HG03025 (cell line): Measurements from ENCODE around the gene RPS14.
A peak's percentile ranks its signal among the peaks of the same experiment; 100 is the strongest.

Experiments used
- ATAC-seq: cut with Tn5 transposase; IDR thresholded peaks from one replicate; pipeline ENCODE4 v1.9.1; 2021; ENCODE audit warnings: mild to moderate bottlenecking, moderate library complexity; ENCODE audit not compliant: unreplicated experiment, low FRiP score

RPS14 gene

DNA sequence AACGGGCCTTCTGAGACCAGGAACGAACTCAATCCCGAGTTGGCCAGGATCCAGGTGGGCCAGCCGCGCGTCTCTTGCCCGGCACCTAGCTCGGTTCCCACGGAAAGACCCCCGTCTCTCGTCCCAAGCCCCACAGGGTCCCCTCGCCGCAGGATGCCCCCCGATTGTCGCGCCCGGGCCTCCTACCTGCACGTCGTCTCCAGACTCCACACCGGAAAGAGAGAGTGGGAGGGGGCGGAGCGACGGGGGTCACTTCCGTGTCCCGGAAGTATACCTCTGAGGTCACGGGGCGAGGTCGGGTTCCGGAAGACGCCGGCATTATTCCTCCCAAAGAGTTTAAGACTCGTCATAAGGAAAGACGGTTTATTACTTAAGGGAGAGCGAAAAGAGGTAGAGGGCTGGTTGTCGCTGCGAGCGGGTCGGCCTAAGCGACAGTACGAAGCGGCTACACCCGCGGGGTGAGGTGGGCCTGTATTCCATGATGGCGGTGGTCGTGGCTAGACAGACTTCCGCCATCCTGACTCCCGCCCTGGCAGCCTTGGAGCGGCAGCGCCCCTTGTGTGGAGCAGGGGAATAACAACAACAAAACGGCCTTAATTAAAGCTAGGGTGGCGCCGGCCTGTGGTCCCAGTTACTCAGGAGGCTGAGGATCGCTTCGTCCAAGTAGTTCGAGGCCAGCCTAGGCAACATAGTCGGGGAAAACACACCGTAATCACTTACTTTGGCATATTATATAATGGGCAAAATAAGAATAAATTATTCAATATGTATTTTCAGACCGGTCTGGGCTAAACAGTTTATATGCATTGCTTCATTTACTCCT lies at the start of gene RPS14:
Gene RPS14 (minus strand): TSS at position 223 of the 823 bp plus-strand sequence. CDS start 2,006 bp downstream, outside the sequence.
- peak; percentile 93 for ATAC-seq

DNA sequence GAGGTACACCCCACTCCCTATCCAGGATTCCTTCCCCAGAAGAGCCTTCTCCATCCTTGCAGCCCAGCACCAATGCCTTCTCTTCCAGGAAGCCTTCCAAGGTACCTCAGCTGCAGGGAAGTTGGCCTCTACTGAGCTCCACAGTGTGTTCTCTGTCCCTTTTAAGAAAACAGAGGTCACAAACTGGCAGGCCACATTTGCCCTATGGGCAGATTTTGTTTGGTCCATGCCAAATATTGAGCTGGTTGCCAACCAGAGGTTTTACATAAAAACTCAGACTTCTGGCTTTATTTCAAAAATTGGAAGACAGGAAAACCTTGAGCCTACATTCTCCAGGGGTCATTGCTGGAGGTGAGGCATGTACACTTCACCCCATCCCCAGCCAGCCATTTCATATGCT lies 49.4 kb upstream of the RPS14 start:
- ATAC-seq: no peak

DNA sequence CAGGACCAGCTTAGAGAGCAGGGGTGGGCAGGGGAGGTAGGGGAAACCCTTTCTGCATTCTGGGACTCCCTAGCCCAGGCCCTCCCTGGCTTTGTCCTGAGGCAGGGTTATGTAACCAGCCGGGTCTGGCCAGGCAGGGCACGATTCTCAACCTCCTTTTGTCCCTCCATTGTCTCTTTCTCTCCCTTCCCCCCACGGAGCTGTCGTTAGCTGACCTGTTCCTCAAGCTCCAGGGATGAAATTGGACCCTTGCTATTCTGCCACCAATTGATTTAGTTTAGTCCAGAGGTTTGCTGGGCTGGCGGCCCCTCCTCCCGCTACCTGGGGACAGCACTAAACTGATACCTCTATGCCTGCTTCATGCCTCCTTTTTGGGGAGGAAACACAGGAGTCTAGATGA lies 49.0 kb upstream of the RPS14 start:
- ATAC-seq: no peak

DNA sequence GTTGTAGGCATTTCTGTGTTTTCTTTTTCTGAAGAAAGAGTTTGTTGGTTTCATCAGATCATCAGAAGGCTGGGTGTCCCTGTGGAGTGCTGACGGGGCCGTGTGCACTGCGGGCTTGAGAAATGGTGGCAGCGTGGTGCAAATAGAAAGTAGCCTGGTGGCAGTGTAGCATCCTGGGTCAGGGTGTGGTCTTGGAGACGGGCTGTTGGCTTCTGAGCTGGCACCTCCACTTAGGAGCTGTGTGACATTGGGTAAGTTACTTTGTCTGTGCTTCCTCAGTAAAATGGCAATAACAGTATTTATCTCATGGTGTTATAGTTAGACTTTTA lies 48.4 kb upstream of the RPS14 start:
- ATAC-seq: no peak

DNA sequence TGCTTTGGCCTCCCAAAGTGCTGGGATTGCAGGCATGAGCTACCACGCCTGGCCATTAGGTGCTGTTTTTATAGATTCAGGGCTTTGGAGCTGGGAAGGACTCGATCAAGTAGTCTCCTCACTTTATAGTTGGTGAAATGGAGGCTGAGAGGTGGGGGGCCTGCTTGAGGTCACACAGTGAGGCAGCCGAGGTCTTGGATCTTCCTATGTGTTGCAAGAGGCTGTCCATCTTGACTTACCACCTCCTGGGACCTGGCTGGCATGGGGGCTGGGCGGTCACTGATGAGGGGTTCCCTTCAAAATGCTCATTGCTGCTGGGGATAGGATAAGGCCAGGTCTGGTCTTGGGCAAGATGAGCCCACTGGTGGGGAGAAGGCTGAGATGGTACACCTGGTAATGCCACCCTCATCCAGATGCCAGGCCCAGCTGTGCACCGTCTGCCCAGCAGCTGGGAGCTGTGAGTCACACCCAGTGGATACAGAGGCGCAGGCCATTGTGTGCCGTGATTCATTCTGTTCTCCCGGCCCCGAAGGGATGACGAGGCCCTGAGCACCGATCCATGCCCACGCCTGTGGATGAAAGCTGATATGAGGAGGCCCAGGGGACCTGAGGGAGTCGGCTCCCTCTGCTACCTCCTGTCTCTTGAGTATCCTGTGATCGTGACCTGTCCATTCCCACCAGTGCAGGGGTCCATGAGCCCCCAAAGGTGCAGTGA lies 47.9 kb upstream of the RPS14 start:
- no peak for ATAC-seq

DNA sequence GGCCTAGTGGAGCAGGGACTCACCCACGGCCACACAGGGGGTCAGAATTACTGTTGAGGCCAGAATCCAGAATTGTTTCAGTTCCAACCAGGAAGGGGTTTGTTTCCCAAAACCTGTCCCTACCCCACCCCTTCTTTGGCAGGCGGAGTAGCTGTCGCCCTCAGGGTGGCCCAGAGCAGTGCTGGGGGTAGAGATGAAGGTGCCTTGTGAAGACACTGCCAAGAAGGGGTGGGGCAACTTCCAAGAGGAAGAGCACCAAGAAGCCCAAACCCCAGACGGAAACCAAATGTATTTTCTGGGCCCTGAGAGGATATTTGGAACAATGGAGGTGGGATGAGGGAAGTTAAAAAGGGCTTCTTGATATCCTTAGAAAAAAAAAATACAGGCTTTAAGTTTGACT lies 47.0 kb upstream of the RPS14 start:
- ATAC-seq: no peak

DNA sequence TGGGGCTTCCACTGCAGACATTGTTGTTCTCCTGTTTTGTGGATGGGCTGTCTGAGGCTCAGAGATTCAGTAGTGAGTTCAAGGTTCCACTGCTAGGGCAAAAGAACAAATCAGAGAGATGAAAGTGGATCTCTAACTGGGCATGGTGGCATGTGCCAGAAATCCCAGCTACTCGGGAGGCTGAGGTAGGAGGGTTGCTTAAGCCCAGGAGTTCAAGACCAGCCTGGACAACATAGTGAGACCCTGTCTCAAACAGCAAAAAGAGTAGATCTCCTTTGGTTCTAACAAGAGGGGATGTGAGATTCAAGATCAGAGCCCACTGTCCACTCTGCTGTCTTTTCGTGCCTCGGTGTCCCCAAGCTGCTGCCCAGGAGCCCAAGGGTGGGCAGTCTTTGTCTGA lies 46.6 kb upstream of the RPS14 start:
- no peak for ATAC-seq

DNA sequence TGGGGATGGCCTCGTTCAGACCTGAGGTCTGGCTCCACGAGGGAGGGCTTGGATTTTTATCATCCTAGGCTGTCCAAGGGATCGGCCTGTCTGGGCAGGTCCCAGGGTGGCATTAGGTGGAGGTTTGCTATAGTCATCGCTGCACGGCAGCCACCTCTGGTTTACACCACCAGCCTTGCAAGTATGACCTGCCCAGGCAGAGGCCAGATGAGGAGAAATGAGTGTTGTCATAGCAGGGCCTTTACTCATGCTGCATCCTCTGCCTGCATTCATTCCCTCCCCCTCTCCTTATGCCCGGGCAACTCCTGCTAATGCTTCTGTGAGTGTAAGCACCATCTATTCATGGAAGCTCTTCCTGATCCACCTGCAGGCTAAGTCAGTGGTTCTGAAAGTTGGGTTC lies 43.1 kb upstream of the RPS14 start:
- no peak for ATAC-seq

DNA sequence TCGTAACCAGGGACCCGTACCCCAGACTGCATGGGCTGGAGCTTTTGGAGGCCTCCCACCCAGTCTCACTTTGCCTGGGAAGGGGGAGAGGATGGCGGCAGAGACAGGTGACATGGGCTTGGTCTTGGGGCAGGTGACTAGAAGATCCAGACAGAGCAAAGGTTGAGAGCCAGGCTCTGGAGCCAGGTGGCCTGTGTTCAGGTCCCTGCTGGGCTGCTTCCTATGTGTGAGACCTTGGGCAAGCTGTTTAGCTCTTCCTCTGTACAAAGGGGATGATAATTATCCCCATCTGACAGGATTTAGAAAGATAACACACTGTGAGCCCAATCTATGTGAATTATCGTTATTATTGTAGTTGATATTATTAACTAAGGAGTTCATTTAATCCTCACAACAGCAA lies 42.3 kb upstream of the RPS14 start:
- no peak for ATAC-seq

DNA sequence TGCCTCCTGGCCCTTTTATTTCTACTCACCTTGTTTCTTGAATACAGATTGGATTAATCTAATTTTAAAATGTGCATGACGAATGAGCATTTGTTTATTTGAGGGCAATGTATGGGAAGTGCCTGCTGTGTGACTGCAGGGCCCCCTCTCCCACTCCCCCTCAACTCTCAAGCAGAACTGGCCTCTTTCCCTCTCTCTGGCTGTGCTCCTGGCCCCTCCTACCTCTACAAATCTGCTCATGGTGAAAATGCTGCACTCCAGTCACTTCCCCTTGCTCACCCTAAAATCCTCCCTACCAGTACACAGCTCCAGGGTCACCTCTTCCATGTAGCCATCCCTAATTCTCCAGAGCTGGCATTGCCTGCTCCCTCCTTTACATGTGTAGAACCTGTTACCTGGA lies 41.2 kb upstream of the RPS14 start:
- ATAC-seq: no peak

DNA sequence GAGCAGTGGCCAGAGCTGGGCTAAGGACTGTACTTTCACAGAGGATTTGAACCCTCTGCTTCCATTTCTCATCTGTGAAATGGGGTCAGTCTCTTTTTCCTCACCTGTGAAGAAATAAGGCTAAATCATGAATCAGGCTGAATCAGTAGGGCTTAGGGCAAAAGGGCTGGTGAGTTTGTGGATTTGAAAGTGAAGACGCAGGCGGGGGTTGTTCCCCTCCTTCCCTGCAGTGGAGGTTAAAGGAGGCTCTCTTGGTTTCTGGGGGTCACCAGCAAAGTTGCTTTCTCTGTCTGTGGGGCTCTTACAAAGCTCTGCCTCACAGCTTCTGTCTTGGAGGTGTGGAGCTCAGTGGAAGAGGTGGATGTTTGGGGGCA lies 40.7 kb upstream of the RPS14 start:
- no peak for ATAC-seq

DNA sequence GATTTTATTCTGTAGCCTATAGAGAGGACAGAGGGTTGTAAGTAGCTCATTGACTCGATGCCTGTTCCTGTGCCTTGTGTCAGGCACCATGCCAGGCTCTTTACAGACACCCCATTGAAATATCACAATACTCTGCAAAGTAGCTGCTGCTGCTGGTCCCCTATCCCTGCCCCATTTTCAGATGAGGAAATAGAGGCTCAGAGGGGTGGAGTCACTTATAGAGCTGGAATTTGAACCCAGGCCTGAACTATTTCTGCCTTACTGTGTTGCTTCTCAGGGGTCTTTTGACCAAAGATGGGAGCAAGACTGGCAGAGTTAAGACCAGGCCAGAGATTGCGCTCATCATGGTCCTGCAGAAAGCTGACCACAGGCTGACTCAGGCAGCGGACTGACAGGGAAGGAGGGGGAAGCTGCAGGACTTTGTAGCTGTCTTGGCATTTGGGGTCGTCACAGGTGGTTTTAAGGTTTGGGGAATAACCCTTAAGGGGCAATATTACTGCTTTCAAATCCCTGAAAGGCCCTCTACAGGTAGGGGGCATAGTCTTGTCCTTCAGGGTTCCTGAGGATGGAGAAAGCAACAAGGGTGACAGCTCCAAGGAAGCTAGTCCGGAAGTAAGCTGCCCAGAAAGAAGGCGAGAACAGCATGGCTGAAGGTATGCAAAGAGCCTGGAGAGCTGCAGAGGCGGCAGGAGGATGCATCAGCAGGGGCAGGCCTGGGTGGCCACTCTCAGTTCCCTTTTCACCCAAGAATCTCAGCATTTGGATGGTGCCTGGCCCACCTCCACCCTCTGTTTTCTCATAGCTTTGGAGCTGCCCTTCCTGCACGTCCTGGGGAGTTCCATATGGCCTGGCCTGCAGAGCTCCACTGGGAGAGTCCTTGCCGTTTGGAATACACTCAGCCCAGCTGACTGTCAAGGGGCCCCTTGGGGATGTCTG lies 40.1 kb upstream of the RPS14 start:
- peak; percentile 75 for ATAC-seq

DNA sequence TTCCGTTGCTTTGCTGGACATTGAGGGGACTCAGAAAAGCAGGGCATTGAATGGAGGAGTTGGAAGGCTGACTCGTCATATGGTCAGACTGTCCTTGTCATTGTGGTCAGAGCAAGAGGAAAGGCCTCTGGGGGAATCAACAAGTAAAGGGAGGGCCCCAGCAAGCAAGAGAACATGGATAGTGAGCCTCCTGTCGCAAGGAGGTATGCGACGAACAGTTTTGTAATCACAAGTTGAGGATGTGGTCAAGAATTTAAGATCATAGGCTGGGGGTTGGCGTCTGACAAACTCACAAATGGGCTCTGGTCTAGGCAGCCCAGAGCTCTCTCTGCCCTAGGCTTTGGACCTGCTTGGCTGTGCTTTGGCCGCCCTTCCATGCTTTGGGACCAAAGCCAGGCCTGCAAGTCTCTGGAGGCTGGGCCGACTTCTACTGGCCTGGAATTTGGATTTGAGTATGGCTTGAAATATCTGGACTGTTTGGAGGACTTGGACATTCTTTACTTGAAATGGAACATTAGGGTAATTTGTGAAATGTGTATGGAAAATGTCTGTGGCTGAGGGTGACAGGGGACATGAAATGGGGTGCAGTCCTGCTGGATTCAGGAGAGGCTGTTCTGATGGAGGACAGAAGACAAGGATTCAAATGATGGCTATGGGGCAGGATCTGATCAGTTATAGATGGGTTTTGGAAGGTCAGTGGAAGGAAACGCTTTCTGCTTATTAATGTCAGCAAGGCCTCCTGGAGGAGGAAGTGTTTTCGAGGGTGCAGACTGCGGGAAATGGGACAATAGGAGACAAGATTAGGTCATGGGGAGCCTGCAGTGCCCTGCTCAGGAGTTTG lies 39.2 kb upstream of the RPS14 start:
- no peak for ATAC-seq

DNA sequence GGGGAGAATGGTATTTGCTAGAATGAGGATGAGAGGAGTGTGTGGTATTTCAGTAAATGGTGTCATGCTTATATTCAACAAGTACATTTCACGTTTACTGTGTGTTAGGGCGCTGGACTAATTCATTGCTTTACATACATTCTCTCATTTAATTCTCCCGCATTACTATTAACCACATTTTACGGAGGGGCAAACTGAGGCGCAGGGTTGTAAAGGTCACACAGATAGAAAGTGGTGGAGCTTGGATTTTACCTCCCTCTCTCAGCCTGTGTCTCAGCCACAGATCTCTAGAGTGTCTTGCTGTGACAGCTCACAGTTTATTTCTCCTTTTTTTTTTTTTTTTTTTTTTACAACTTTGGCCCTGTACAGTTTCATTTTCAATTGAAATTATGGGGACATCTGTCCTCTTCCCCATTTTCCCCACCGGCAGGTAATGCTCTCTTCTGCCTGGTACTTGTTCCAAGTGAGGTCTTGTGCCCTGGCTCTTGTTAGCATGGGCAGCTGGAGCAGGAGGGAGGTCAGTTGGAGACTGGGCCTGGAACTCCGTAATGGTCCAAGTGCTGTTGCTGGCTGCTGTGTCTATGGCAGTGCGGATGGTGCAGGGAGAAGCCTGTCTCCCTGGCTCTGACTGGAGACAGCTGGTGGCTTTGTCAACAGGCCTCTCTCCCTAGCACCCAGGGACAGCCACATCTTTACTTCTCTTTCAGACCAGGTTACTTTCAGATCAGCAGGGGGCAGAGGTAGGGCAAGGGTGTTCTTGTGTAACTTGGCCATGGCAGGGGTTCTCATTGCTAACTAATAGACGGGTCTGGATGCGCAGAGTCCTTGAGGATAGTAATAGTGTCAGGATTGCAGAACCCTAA lies 37.9 kb upstream of the RPS14 start:
- no peak for ATAC-seq

DNA sequence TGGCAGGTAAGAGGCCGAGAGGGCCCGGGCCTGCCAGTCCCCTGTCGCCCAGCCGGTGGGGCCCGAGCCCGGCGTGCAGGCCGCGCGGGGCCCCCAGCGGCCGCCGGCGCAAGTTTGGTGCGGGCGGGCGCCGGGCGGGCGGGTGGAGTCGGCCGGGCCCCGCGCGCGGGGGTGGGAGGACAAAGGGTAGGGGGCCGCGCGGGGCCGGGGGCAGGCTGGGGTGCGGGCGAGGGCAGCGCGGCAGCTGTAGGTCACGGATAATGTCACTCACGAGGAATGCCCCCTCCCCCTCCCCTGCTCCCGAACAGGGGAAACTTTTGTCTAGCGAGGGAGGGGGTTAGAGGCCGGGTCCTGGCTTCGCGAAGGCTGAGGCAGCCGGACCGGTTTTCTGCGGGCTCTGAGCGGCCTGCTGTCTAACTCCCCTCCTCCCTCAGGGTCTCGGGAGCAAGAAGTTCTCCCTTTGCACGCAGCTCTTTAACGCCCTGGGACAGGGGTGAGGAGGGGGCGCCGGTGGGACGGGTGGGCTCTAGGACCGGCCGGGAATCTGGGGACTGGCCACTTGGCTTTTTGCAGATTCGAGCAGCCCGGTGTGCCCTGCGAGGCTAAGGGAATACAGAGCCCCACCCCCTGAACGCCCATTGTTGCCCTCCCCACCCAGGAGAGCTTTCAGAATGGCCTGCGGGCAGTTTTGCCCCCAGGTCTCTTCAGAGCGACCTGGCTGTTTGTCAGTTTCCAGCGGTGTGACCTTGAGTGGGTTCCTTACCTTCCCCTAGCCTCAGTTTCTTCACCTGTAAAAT lies 37.1 kb upstream of the RPS14 start:
- no peak for ATAC-seq

DNA sequence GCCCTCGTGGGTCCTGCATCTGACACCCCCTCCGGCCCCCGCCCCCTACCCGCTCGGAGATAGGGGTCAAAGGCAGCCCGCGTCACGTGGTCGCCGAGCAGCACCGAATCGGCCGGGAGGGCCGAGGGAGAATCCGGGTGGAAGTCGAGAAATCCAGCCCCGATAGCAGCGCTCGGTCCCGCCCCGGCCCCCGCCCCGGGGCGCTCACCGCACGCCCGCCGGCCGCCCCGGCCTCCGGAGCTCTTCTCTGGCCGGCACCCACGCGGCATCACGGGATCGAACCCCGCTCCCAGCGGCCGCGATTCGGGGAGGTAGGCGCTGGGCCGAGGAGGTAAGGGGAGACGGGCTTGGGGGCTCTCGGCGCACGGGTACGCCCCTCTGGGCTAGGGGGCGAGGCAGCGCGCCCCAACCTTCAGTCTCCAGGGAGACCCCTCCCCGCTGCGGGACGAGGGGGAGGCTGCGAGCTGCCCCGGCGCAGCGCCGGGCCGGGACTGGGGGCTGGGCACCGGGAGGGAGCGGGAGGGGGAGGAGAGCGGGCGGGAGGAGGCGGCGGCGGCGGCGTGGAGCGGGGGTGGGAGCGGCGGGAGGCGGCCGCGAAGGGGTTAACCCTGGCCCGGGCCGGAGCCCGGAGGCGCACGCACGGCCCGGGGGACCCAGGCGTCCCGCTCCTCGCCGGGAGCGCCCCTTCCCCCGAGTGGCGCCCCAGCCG lies 36.3 kb upstream of the RPS14 start:
- ATAC-seq: no peak

DNA sequence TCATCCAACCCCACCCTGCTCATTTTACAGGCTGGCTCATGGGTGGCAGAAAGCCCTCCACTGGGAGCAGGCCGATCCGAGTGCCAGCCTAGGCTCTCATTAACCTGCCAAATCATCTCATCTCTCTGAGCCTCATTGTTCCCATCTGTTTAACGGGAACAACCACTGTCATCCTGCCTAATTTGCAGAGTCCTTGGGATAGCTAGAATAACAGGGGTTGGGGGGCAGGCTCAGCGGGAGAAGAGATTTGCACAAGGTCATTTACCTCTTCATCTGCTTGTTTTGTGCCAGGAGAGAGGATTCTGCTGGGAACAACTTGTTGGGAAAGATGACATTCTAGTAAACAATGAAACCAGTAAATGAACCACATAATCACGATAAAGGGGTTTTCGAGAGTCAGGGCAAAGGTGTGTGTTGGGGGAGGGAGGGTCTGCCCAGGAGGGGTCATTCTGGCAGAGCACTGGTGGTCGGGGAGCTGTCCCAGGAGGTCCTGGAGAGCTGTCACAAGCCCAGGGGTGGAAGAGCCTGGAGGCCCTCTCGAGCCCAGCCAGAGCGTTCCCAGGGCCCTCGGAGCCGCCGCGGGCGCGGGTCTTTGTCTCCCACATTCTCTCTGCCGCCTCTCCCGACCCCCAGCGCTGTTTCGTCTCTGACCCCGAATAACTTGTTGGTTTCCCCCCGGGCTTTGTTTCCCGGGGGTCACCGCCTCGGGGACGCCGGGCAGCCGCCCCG lies 35.6 kb upstream of the RPS14 start:
- no peak for ATAC-seq
